ENCODE results near the gene AARSD1. TPM values are rescaled to one million over a fixed set of nuclear protein-coding genes. Genes with fewer than 3 reads are reported as not detected.
"Not testable (repeated sequence)": the region's sequence is repeated elsewhere in the genome, so short reads cannot be mapped to it uniquely, and the experiment has no call there.

Gene AARSD1
- total and polyA plus RNA-seq, 2 donors (not counting 3 experiments of a cell fraction or from before 2014, with no cell fraction given) = 42.8 to 53.2 TPM

- ChIA-PET CTCF (interaction anchor here (1.0 kb wide), 1 partner anchor 15 kb away, joined by 3 read pairs; no protein-coding TSS in a partner anchor), POLR2A (no interaction called here)
- H3K36me3 ChIP-seq (ENCODE audit: control insufficient read depth in 2 of 2, extremely low read depth in 1 of 2, insufficient read depth in 2 of 2, low read length in 2 of 2) = no peaks in the 10 kb centered on the region
- peaks cover under 1 to 4% of the 10 kb centered on the region in 2 experiments for H3K27me3 ChIP-seq (ENCODE audit: control insufficient read depth in 2 of 2, insufficient read depth in 2 of 2, low read length in 2 of 2)
- no TSS peak for BruUV-seq (replicated peaks)
- FAIRE-seq (peak; percentile 58), DNase-seq (ENCODE audit: low read depth, low spot score) (peak; percentile 56)
- no peaks in the 10 kb centered on the region for H3K9me1 ChIP-seq (replicated peaks; ENCODE audit: control insufficient read depth, extremely low read depth, insufficient read depth, low read length)
- no peaks in the 10 kb centered on the region for H3K9me3 ChIP-seq (replicated peaks; ENCODE audit: control insufficient read depth, insufficient read depth, low read length)
- H3K4me2 ChIP-seq (ENCODE audit: insufficient read depth, low read length) = no peak overlapping the region
- H3K27ac ChIP-seq (ENCODE audit: insufficient read depth, low read depth, low read length) = no peak overlapping the region
- TF ChIP-seq MAX (IDR thresholded peaks at IDR 0.05; ENCODE audit: insufficient read depth, insufficient read length) = no peak
- TF ChIP-seq JUN (IDR thresholded peaks at IDR 0.05; ENCODE audit: borderline replicate concordance, insufficient read depth, insufficient read length, low read depth) = peak; percentile 33
- H3K4me1 ChIP-seq (ENCODE audit: control insufficient read depth, extremely low read depth, insufficient read depth, low read length) = peaks cover 6% of the 10 kb centered on the region
- no peaks in the 10 kb centered on the region for H4K20me1 ChIP-seq (replicated peaks; ENCODE audit: control insufficient read depth, extremely low read depth, insufficient read depth, low read length)
- no peaks in the 10 kb centered on the region for H3K79me2 ChIP-seq (ENCODE audit: control insufficient read depth, insufficient read depth, low read length)
- intact Hi-C loops (cut with micrococcal nuclease) (loop anchor here (2.0 kb wide), 1 partner anchor 22 kb away; no protein-coding TSS in a partner anchor), dilution Hi-C loops (cut with MboI; ENCODE audit: extremely low pct_ligation_motif_present, low sequenced_read_pairs) (no loop called here)
- H3K4me3 ChIP-seq (replicated peaks in 1 of 3; ENCODE audit: insufficient read depth in 1 of 3, low read depth in 1 of 3, low read length in 3 of 3) = no peak overlapping the region
- no peak overlapping the region for H3K9ac ChIP-seq (replicated peaks; ENCODE audit: extremely low read depth, insufficient read depth, low read length)
- no peak overlapping the region for H2AFZ ChIP-seq (ENCODE audit: low read depth, low read length)
Measured at GRCh38 chr17:42917236-42917603, 47.0 kb downstream of the AARSD1 start.

- H3K9ac ChIP-seq (replicated peaks; ENCODE audit: extremely low read depth, insufficient read depth, low read length); H3K9me1 ChIP-seq (replicated peaks; ENCODE audit: control insufficient read depth, extremely low read depth, insufficient read depth, low read length); H3K27ac ChIP-seq (ENCODE audit: insufficient read depth, low read depth, low read length); BruUV-seq (replicated peaks); DNase-seq (ENCODE audit: low read depth, low spot score); H3K4me1 ChIP-seq (ENCODE audit: control insufficient read depth, extremely low read depth, insufficient read depth, low read length); H2AFZ ChIP-seq (ENCODE audit: low read depth, low read length); H3K9me3 ChIP-seq (replicated peaks; ENCODE audit: control insufficient read depth, insufficient read depth, low read length); H3K4me3 ChIP-seq (replicated peaks in 1 of 3; ENCODE audit: insufficient read depth in 1 of 3, low read depth in 1 of 3, low read length in 3 of 3); H3K4me2 ChIP-seq (ENCODE audit: insufficient read depth, low read length); H3K79me2 ChIP-seq (ENCODE audit: control insufficient read depth, insufficient read depth, low read length); FAIRE-seq; dilution Hi-C loops (cut with MboI; ENCODE audit: extremely low pct_ligation_motif_present, low sequenced_read_pairs); POLR2A ChIA-PET; H3K36me3 ChIP-seq (ENCODE audit: control insufficient read depth in 2 of 2, extremely low read depth in 1 of 2, insufficient read depth in 2 of 2, low read length in 2 of 2); H4K20me1 ChIP-seq (replicated peaks; ENCODE audit: control insufficient read depth, extremely low read depth, insufficient read depth, low read length); H3K27me3 ChIP-seq (ENCODE audit: control insufficient read depth in 2 of 2, insufficient read depth in 2 of 2, low read length in 2 of 2): not testable (repeated sequence)
- CTCF ChIA-PET = interaction anchor here (0.6 to 1.6 kb wide), 4 partner anchors 8 to 22 kb away, joined by 3 to 4 read pairs (median 3); no protein-coding TSS in a partner anchor
- intact Hi-C loops (cut with micrococcal nuclease) = loop anchor here (2.0 kb wide), 1 partner anchor 22 kb away; no protein-coding TSS in a partner anchor
Measured at GRCh38 chr17:42916388-42917235, 47.6 kb downstream of the AARSD1 start.

GRCh38 chr17:42915288-42915687 is 49.0 kb downstream of the AARSD1 start:
- H3K4me1 ChIP-seq (ENCODE audit: control insufficient read depth, extremely low read depth, insufficient read depth, low read length); FAIRE-seq; H3K79me2 ChIP-seq (ENCODE audit: control insufficient read depth, insufficient read depth, low read length); H3K27ac ChIP-seq (ENCODE audit: insufficient read depth, low read depth, low read length); H3K9me3 ChIP-seq (replicated peaks; ENCODE audit: control insufficient read depth, insufficient read depth, low read length); H3K4me3 ChIP-seq (replicated peaks in 1 of 3; ENCODE audit: insufficient read depth in 1 of 3, low read depth in 1 of 3, low read length in 3 of 3); DNase-seq (ENCODE audit: low read depth, low spot score); H3K9ac ChIP-seq (replicated peaks; ENCODE audit: extremely low read depth, insufficient read depth, low read length); H3K4me2 ChIP-seq (ENCODE audit: insufficient read depth, low read length); H4K20me1 ChIP-seq (replicated peaks; ENCODE audit: control insufficient read depth, extremely low read depth, insufficient read depth, low read length); H3K36me3 ChIP-seq (ENCODE audit: control insufficient read depth in 2 of 2, extremely low read depth in 1 of 2, insufficient read depth in 2 of 2, low read length in 2 of 2); intact Hi-C loops (cut with micrococcal nuclease); H2AFZ ChIP-seq (ENCODE audit: low read depth, low read length); H3K27me3 ChIP-seq (ENCODE audit: control insufficient read depth in 2 of 2, insufficient read depth in 2 of 2, low read length in 2 of 2); dilution Hi-C loops (cut with MboI; ENCODE audit: extremely low pct_ligation_motif_present, low sequenced_read_pairs); BruUV-seq (replicated peaks); POLR2A ChIA-PET; H3K9me1 ChIP-seq (replicated peaks; ENCODE audit: control insufficient read depth, extremely low read depth, insufficient read depth, low read length): not testable (repeated sequence)
- CTCF ChIA-PET = interaction anchor here (1.2 to 1.6 kb wide), 2 partner anchors 11 to 14 kb away, joined by 4 to 5 read pairs; no protein-coding TSS in a partner anchor

Measured in endothelial cell of umbilical vein (primary cell).